Measurements from ENCODE around the gene MT1M. TPM values are rescaled to one million over a fixed set of nuclear protein-coding genes. Genes with fewer than 3 reads are reported as not detected.

Gene MT1M
- total and polyA plus RNA-seq, 2 experiments from 2014 or later = 8.2 to 15.2 TPM

DNA sequence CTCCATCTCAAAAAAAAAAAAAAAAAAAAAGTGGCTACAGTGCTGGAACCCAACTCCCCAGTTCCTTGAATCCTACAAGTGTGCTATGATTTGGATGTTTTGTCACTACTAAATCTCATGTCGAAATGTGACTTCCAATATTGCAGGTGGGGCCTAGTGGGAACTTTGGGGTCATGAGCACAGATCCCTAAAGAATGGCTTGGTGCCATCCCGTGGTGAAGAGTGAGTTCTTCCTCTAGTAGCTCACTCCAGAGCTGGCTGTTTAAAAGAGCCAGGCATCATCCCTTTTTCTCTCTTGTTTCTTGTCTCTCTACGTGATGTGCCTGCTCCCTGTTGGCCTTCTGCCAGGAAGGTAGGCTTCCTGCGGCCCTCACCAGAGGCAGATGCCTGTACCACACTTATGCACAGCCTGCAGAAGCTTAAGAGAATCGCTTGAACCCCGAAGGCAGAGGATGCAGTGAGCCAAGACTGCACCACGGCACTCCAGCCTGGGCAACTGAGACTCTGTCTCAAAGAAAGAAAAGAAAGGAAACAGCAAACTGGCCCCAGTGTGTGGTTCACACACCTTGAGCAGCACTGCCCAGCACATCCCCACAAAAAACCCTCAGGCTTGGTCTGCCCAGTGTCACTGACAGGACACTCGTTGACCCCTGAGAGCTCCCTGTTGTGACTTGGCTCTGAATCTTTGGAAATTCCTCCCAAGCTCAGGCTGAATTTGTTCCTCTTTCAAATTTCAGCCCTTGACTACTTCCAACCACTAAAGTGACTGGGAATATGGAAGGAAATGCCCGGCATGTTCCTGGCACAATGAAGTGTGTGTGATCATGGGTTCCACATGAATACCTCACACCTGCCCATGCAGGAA is 3.7 kb upstream of the MT1M start:
- 45 to 48% methylated on average over 9 of the region's 9 CpGs for WGBS, 2 experiments (ENCODE audit: low coverage in 1 of 2, low lambda C conversion rate in 2 of 2, missing lambda C conversion rate in 2 of 2)
- Histone ChIP-seq H3K27ac (no peak overlapping the region), H3K4me3 (no peak overlapping the region), H2AFZ (no peak overlapping the region), H3K9me3 (ENCODE audit: low read depth) (no peaks in the 10 kb centered on the region), H3K79me2 (ENCODE audit: insufficient read depth) (peaks cover 11% of the 10 kb centered on the region), H3K9ac (no peak overlapping the region), H3F3A (ENCODE audit: insufficient read depth) (peaks cover 36% of the 10 kb centered on the region), H3K36me3 (ENCODE audit: low read depth) (no peaks in the 10 kb centered on the region), H3K4me2 (ENCODE audit: unreplicated experiment) (no peak overlapping the region), H3K4me1 (ENCODE audit: insufficient read depth) (peaks cover 4% of the 10 kb centered on the region; the same call in 1 of the 2 replicates), H3K9me2 (ENCODE audit: insufficient read depth) (no peaks in the 10 kb centered on the region), H3K27me3 (replicated peaks; ENCODE audit: insufficient read depth) (no peaks in the 10 kb centered on the region), H4K20me1 (ENCODE audit: insufficient read depth) (no peaks in the 10 kb centered on the region)
- peak; percentile 37 for DNase-seq
- no peak for TF ChIP-seq EZH2phosphoT487 (IDR thresholded peaks at IDR 0.05; ENCODE audit: insufficient read depth, low read depth)
- no peak for TF ChIP-seq EZH2 (IDR thresholded peaks at IDR 0.05; ENCODE audit: insufficient read depth, poor library complexity, severe bottlenecking)
- in situ Hi-C loops (cut with MboI) = no loop called here

DNA sequence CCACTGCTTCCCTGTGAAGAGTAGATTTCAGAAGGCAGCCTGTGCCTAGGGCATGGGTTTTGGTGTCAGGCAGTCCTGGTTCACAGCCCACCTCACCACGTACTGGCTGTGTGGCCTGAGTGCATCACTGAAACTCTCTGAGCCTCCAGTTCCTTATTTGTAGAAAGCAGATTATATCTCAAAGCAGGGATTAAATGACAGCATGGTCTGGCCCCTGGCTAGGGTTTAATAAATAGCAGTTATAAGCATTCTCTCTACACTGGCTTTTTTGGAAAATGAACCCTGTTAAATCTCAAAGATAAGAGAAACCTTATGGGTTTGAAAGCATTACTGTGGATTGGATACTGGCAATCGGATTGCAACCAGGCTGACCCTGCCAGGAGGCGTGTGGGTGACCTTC is 2.9 kb upstream of the MT1M start:
- Histone ChIP-seq H3K4me1 (ENCODE audit: insufficient read depth) (peaks cover 4% of the 10 kb centered on the region; the same call in 1 of the 2 replicates), H3K9me3 (ENCODE audit: low read depth) (no peaks in the 10 kb centered on the region), H2AFZ (no peak overlapping the region), H3K36me3 (ENCODE audit: low read depth) (no peaks in the 10 kb centered on the region), H3K4me3 (no peak overlapping the region), H3K79me2 (ENCODE audit: insufficient read depth) (peaks cover 11% of the 10 kb centered on the region), H3K27me3 (replicated peaks; ENCODE audit: insufficient read depth) (no peaks in the 10 kb centered on the region), H3K27ac (no peak overlapping the region), H3K9me2 (ENCODE audit: insufficient read depth) (no peaks in the 10 kb centered on the region), H3K9ac (no peak overlapping the region), H4K20me1 (ENCODE audit: insufficient read depth) (no peaks in the 10 kb centered on the region), H3F3A (ENCODE audit: insufficient read depth) (peaks cover 36% of the 10 kb centered on the region), H3K4me2 (ENCODE audit: unreplicated experiment) (no peak overlapping the region)
- in situ Hi-C loops (cut with MboI) = no loop called here
- DNase-seq = no peak
- WGBS, 2 experiments (ENCODE audit: low coverage in 1 of 2, low lambda C conversion rate in 2 of 2, missing lambda C conversion rate in 2 of 2) = 81 to 85% methylated on average over 3 of the region's 3 CpGs
- TF ChIP-seq EZH2 (IDR thresholded peaks at IDR 0.05; ENCODE audit: insufficient read depth, poor library complexity, severe bottlenecking) = no peak
- TF ChIP-seq EZH2phosphoT487 (IDR thresholded peaks at IDR 0.05; ENCODE audit: insufficient read depth, low read depth) = no peak

DNA sequence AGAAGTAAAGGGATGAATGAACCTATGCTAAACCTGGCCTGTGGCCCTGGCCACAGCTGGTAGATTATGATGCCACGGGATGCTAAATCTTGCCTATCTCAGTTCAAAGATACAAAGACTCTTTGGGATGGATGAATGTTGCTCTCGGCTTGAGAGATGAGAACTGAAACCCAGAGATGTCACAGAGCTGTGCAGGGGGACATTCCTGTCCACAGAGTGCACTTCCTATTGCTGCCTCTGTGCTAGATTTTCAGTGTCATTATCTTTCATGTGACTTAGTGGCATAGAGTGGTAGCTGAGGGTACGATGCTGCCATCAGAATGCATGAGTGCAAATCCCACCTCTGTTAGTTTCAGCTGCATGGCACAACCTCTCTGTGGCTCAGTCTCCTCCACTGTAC is 2.3 kb upstream of the MT1M start:
- DNase-seq = no peak
- peaks cover 11% of the 10 kb centered on the region for H3K79me2 ChIP-seq (ENCODE audit: insufficient read depth)
- no peaks in the 10 kb centered on the region for H3K27me3 ChIP-seq (replicated peaks; ENCODE audit: insufficient read depth)
- no peak overlapping the region for H3K9ac ChIP-seq
- H2AFZ ChIP-seq = no peak overlapping the region
- no peaks in the 10 kb centered on the region for H3K36me3 ChIP-seq (ENCODE audit: low read depth)
- no peak for TF ChIP-seq EZH2 (IDR thresholded peaks at IDR 0.05; ENCODE audit: insufficient read depth, poor library complexity, severe bottlenecking)
- no peak for TF ChIP-seq EZH2phosphoT487 (IDR thresholded peaks at IDR 0.05; ENCODE audit: insufficient read depth, low read depth)
- no peaks in the 10 kb centered on the region for H3K9me3 ChIP-seq (ENCODE audit: low read depth)
- H3F3A ChIP-seq (ENCODE audit: insufficient read depth) = peaks cover 36% of the 10 kb centered on the region
- no peaks in the 10 kb centered on the region for H4K20me1 ChIP-seq (ENCODE audit: insufficient read depth)
- no peak overlapping the region for H3K4me3 ChIP-seq
- no peaks in the 10 kb centered on the region for H3K9me2 ChIP-seq (ENCODE audit: insufficient read depth)
- in situ Hi-C loops (cut with MboI) = no loop called here
- H3K4me2 ChIP-seq (ENCODE audit: unreplicated experiment) = no peak overlapping the region
- peaks cover 4% of the 10 kb centered on the region; the same call in 1 of the 2 replicates for H3K4me1 ChIP-seq (ENCODE audit: insufficient read depth)
- H3K27ac ChIP-seq = no peak overlapping the region
- 90 to 93% methylated on average over 3 of the region's 3 CpGs for WGBS, 2 experiments (ENCODE audit: low coverage in 1 of 2, low lambda C conversion rate in 2 of 2, missing lambda C conversion rate in 2 of 2)

DNA sequence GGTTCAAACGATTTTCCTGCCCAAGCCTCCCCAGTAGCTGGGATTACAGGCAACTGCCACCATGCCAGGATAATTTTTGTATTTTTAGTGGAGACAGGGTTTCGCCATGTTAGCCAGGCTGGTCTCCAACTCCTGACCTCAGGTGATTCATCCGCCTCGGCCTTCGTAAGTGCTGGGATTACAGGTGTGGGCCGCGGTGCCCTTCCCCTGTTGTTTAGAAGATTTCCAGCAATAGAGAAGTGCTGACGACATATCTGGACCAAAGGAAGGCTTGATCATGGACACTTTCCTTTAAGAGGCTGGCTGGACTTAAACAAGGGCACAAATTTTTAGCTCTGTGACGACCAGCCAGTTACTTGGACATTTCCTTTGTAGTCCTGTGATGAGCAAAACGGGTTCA is 1.3 kb upstream of the MT1M start:
- no peak overlapping the region for H2AFZ ChIP-seq
- peaks cover 4% of the 10 kb centered on the region; the same call in 1 of the 2 replicates for H3K4me1 ChIP-seq (ENCODE audit: insufficient read depth)
- H3K9me2 ChIP-seq (ENCODE audit: insufficient read depth) = no peaks in the 10 kb centered on the region
- H3K36me3 ChIP-seq (ENCODE audit: low read depth) = no peaks in the 10 kb centered on the region
- WGBS, 2 experiments (ENCODE audit: low coverage in 1 of 2, low lambda C conversion rate in 2 of 2, missing lambda C conversion rate in 2 of 2) = 96 to 97% methylated on average over 10 of the region's 10 CpGs
- H3K27me3 ChIP-seq (replicated peaks; ENCODE audit: insufficient read depth) = no peaks in the 10 kb centered on the region
- H3K9ac ChIP-seq = no peak overlapping the region
- H4K20me1 ChIP-seq (ENCODE audit: insufficient read depth) = no peaks in the 10 kb centered on the region
- H3K9me3 ChIP-seq (ENCODE audit: low read depth) = no peaks in the 10 kb centered on the region
- no peak overlapping the region for H3K4me2 ChIP-seq (ENCODE audit: unreplicated experiment)
- peaks cover 6% of the 10 kb centered on the region for H3K79me2 ChIP-seq (ENCODE audit: insufficient read depth)
- no peak for TF ChIP-seq EZH2phosphoT487 (IDR thresholded peaks at IDR 0.05; ENCODE audit: insufficient read depth, low read depth)
- TF ChIP-seq EZH2 (IDR thresholded peaks at IDR 0.05; ENCODE audit: insufficient read depth, poor library complexity, severe bottlenecking) = no peak
- in situ Hi-C loops (cut with MboI) = no loop called here
- no peak overlapping the region for H3K27ac ChIP-seq
- no peak overlapping the region for H3K4me3 ChIP-seq
- no peak for DNase-seq
- peaks cover 31% of the 10 kb centered on the region for H3F3A ChIP-seq (ENCODE audit: insufficient read depth)
